NCI-H2081 treated with DMSO at 0.1 percent for 48 hours (cell line): Measurements from ENCODE around the gene SMARCC2.

Source experiments
- DNase-seq: peaks from one replicate; lab custom pipeline; 2025; lab: John Stamatoyannopoulos, UW

The SMARCC2 gene

GRCh38 chr12:56151672-56152131 lies 37.6 kb downstream of the SMARCC2 start:
- no peak for DNase-seq

DNA sequence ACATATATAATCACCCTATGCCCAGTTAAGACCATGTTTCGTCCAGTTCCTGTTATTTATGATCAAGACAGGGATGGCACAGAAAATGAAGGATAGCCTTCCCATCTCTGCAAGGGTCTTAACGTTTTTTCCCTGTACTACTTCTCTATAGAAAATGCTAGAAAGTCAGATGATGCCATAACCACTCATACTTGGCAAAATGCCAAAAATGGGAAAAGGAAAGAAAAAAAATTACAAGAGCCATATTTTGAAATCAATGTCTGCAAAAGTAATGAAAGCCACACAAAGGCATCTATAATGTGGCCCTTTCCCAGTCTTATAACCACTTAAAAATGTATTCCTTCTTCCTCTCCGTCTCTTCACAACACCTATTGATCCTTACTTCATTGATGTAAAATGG lies 38.7 kb downstream of the SMARCC2 start:
- no peak for DNase-seq

GRCh38 chr12:56146492-56147460 lies 42.5 kb downstream of the SMARCC2 start:
- no peak for DNase-seq

DNA sequence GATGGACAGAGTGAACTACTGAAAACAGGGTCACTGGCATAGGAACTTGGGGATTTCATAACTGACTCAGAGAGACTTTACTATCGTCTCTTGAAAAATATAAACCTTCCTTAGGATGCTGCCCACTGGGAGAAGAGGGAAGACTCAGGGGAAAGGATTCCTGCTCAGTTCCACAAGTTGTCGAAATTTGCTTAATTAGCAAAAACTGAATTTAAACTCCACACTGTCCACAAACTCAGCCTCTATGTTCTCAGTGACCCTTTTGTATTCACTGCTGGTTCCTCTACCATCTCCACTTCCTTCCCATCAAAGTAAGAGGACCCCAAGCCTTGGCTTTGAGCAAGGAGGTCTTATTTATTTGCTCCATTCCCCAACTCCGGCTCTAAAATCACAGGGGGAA lies 44.1 kb downstream of the SMARCC2 start:
- no peak for DNase-seq

GRCh38 chr12:56143870-56144269 lies 45.4 kb downstream of the SMARCC2 start:
- DNase-seq: no peak

GRCh38 chr12:56143217-56143616 lies 46.1 kb downstream of the SMARCC2 start:
- no peak for DNase-seq

GRCh38 chr12:56141946-56142784 lies 47.1 kb downstream of the SMARCC2 start:
- DNase-seq: no peak

DNA sequence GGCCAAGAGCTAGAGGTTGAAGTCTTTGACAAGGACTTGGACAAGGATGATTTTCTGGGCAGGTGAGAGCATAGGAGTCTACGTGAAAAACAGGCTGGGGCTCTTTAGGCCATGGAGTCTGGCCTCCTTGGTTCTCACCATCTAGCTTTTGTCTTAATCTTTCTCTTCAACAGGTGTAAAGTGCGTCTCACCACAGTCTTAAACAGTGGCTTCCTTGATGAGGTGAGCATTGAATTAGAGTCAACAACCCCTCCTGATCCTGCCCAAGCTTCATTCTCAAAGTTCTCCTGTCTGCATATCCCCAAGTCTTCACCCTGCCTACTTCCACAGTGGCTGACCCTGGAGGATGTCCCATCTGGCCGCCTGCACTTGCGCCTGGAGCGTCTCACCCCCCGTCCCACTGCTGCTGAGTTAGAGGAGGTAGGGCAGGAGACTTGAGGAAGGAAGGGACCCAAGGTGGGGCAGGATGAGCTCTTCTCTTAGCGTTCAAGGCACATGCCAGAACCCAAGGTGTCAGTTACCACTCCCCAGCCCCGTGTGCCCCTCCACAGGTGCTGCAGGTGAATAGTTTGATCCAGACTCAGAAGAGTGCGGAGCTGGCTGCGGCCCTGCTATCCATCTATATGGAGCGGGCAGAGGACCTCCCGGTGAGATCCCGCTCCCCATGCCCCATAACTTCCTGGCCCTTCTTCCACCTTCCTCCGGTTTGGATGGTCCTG lies 51.3 kb downstream of the SMARCC2 start:
- DNase-seq: no peak

GRCh38 chr12:56134897-56135296 lies 54.4 kb downstream of the SMARCC2 start:
- DNase-seq: no peak

DNA sequence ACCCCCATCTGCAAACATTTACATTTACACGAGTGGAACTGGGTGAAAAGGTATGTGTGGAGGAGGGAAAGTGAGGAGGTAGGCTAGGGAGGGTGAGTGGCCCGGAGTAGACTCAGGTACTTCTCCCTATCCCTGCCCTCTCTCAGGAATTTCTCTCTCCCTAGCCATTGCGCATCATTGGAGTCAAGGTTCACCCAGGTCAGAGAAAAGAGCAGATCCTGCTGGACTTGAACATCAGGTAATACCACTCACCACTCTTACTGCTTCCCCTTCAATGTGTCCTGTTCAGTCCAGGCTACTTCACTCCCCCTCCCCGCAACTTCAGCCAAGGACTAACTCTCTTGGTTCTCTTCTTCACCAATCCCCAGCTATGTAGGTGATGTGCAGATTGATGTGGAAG lies 58.4 kb downstream of the SMARCC2 start:
- no peak for DNase-seq

GRCh38 chr12:56129942-56130495 lies 59.3 kb downstream of the SMARCC2 start:
- no peak for DNase-seq

- DNase-seq: no peak
These were observed 59.9 kb downstream of the SMARCC2 start for GRCh38 chr12:56129206-56129941.

- no peak for DNase-seq
These were observed 60.5 kb downstream of the SMARCC2 start for GRCh38 chr12:56128670-56129205.

- peak; percentile 97 for DNase-seq
These were observed 61.2 kb downstream of the SMARCC2 start, which contains the start of gene ESYT1 for GRCh38 chr12:56127888-56128669. Gene ESYT1, plus strand, starts transcription at chr12:56128267. Its CDS starts 53 bp downstream, at chr12:56128320.

DNA sequence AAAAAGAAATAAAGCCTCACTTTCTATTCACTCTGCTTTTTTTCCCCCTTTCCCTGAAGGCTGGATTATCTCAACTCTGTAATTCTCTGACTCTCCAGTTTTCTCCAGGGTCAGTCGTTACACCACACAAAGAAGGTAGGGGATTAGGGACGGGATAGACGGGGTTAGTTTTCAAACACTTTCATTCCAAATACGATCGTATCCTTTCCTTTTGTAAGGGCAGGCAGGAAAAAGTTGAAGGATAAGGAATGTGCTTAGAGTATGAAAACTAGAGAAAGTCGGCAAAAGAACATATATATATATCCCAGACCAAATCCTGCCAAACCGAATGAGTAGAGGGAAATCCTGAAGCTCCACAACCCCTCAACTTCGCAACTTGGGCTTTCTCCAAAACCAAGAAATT lies 61.8 kb downstream of the SMARCC2 start:
- DNase-seq: no peak

DNA sequence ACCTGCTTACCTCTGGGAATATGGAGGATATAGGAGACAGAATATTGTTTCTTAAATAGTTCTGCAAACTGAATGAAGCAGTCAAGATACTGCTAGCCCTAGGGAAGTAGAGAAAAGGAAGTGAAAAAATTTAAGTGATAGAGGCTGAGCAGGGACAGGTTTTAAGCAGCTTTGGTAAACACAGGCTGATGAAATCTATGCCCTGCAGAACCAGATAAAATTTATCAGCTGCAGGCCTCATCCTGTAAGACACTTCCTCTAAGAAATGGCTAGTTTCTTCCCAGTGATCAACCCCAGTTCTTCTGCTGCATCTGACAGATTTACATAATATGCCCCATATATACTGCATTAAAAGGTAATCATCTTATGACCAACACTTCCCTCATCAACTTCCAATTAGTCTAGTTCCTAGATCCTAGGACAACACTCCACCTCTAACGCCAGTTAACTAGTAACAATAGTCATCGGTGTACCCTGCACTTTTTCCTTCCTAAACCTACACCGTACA lies 62.5 kb downstream of the SMARCC2 start:
- no peak for DNase-seq

DNA sequence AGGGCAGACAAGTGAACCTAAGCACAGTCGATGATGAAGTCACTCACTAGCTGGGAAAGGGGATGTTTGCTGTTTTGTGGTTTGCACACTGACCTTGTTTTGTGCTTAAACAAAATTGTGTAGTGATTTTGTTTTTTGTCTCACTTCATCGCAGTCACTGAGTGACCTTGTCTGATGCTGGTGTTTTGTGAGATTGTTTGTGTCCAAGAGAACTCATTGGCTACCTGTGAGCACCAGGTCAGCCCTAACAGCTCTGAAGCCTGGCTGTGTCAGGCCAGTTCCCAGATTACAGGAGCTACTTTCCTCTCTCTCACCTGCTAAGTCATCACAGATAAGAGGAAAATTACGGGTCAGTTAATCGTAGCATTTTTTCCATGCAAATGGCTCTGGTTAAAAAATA lies 65.2 kb downstream of the SMARCC2 start:
- no peak for DNase-seq

DNA sequence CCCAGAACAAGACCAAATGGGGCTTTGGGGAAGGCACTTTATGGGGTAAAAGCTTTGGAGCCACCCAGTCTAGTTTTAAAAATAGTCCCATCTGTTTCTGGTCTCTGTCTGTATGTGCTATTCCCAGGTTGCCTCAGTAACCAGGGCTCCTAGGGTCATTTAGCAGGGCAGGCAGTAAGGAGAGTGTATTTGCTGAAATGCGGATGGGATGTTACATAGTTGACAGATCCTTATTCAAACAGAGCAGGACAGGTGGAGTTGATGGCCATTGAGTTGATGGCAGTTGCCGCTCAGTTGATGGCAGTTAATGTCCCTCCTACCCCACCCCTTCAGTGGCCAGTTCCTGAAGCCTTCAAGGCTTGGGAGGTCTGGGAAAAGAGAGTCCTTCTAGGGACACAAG lies 66.6 kb downstream of the SMARCC2 start:
- no peak for DNase-seq

DNA sequence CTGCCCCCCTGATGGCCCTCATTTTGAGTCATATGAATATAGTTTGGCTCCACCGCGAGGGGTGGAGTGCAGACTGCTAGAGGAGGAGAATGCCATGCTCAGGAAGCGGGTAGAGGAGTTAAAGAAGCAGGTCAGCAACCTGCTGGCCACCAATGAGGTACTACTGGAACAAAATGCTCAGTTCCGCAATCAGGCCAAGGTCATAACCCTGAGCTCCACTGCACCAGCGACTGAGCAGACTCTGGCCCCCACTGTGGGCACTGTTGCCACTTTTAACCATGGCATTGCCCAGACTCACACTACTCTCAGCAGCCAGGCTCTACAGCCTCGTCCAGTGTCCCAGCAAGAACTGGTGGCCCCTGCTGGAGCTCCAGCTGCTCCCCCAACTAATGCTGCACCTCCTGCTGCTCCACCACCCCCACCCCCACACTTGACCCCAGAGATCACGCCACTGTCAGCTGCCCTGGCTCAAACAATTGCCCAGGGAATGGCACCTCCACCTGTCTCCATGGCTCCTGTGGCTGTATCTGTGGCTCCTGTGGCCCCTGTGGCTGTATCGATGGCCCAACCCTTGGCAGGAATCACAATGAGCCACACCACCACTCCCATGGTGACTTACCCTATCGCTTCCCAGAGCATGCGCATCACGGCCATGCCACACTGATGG lies 67.9 kb downstream of the SMARCC2 start:
- no peak for DNase-seq
